ENCODE measurements around the gene ELMOD1.

Gene ELMOD1

DNA sequence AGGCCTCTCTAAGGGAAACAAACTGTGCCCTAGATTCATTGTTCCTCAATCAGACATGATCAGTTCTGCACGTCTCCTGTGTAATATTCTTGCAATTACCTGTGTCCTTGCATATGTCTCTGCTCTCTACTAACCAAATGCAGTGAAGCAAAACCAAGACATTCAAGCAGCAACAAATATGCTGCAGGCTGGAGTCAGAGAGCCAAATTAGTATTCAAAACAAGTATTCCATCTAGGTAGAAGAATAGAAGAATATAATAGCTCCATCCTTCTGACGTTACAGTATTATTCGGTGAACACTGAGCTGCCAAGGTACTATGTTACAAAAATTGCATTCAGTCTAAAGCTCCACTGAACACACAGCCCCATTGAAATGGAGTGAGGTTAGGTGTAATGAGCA, 69.1 kb downstream of the ELMOD1 start:
- TF ChIP-seq ZBTB7A (IDR thresholded peaks at IDR 0.05; ENCODE audit: low read depth), result no peak
- no peak for TF ChIP-seq FOXM1 (IDR thresholded peaks at IDR 0.05; ENCODE audit: borderline replicate concordance, low read depth)
- TF ChIP-seq CREB1 (IDR thresholded peaks at IDR 0.05; ENCODE audit: low read depth), result no peak
- no peak for TF ChIP-seq TEAD4 (IDR thresholded peaks at IDR 0.05)
- TF ChIP-seq EGR1 (IDR thresholded peaks at IDR 0.05), result no peak
- TF ChIP-seq CEBPB (IDR thresholded peaks at IDR 0.05), result no peak
- TF ChIP-seq MAX (IDR thresholded peaks at IDR 0.05), result no peak
- no peak for TF ChIP-seq REST (IDR thresholded peaks at IDR 0.05; ENCODE audit: low read depth)
- TF ChIP-seq, protein P1, sequence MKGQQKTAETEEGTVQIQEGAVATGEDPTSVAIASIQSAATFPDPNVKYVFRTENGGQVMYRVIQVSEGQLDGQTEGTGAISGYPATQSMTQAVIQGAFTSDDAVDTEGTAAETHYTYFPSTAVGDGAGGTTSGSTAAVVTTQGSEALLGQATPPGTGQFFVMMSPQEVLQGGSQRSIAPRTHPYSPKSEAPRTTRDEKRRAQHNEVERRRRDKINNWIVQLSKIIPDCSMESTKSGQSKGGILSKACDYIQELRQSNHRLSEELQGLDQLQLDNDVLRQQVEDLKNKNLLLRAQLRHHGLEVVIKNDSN (IDR thresholded peaks at IDR 0.05), result no peak
- TF ChIP-seq YY1 (IDR thresholded peaks at IDR 0.05; ENCODE audit: low read depth), result no peak
- TF ChIP-seq EP300 (IDR thresholded peaks at IDR 0.05; ENCODE audit: borderline replicate concordance), result no peak
- TF ChIP-seq TAF1 (IDR thresholded peaks at IDR 0.05; ENCODE audit: low read depth), result no peak

- TF ChIP-seq MAX (IDR thresholded peaks at IDR 0.05), result no peak
- no peak for TF ChIP-seq YY1 (IDR thresholded peaks at IDR 0.05; ENCODE audit: low read depth)
- TF ChIP-seq, protein P1 (IDR thresholded peaks at IDR 0.05), result no peak
Measured at GRCh38 chr11:107661656-107662055, 70.7 kb downstream of the ELMOD1 start.

- TF ChIP-seq TAF1 (IDR thresholded peaks at IDR 0.05; ENCODE audit: low read depth) (no peak), CREB1 (IDR thresholded peaks at IDR 0.05; ENCODE audit: low read depth) (no peak), TEAD4 (IDR thresholded peaks at IDR 0.05) (no peak), YY1 (IDR thresholded peaks at IDR 0.05; ENCODE audit: low read depth) (no peak), MAX (IDR thresholded peaks at IDR 0.05) (no peak), CEBPB (IDR thresholded peaks at IDR 0.05) (no peak), FOXM1 (IDR thresholded peaks at IDR 0.05; ENCODE audit: borderline replicate concordance, low read depth) (no peak), RAD21 (IDR thresholded peaks at IDR 0.05; ENCODE audit: low read depth) (no peak), ZBTB7A (IDR thresholded peaks at IDR 0.05; ENCODE audit: low read depth) (no peak), EGR1 (IDR thresholded peaks at IDR 0.05) (no peak), TCF12 (IDR thresholded peaks at IDR 0.05; ENCODE audit: low read depth) (no peak)
- TF ChIP-seq, protein P1 (IDR thresholded peaks at IDR 0.05), result no peak
Measured at GRCh38 chr11:107665018-107665417, 74.1 kb downstream of the ELMOD1 start.

GRCh38 chr11:107666911-107667613, 76.1 kb downstream of the ELMOD1 start:
- no peak for TF ChIP-seq ZBTB7A (IDR thresholded peaks at IDR 0.05; ENCODE audit: low read depth)
- TF ChIP-seq FOXM1 (IDR thresholded peaks at IDR 0.05; ENCODE audit: borderline replicate concordance, low read depth), result no peak
- TF ChIP-seq YY1 (IDR thresholded peaks at IDR 0.05; ENCODE audit: low read depth), result no peak

DNA sequence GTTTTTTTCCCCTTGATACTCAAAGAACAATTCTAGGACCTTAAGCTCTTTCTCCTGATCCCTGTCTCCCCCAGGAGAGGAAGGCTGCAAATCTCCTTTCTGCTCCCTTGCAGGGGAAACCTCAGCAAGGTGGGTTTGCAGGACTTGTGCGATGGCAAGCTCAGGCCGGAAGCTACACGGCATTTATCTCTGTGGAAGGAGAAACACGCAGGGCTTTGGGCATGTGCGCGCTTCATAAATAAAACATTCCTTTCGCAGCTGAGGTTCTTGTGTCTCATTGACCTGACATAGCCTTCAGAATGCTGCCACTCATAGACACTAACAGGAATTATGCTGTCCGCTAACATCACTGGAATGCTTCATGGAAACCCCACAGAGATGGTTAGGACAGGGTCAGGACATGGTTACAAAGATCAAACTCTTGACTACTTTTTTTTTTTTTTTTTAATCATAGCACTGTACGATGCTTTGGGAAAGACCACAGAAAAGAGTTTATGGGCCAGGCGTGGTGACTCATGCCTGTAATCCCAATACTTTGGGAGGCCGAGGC, 78.3 kb downstream of the ELMOD1 start:
- TF ChIP-seq YY1 (IDR thresholded peaks at IDR 0.05; ENCODE audit: low read depth) (no peak), ZBTB7A (IDR thresholded peaks at IDR 0.05; ENCODE audit: low read depth) (no peak), EP300 (IDR thresholded peaks at IDR 0.05; ENCODE audit: borderline replicate concordance) (no peak), TCF12 (IDR thresholded peaks at IDR 0.05; ENCODE audit: low read depth) (no peak)

GRCh38 chr11:107669893-107670601, 79.1 kb downstream of the ELMOD1 start:
- TF ChIP-seq TEAD4 (IDR thresholded peaks at IDR 0.05) (no peak), FOXM1 (IDR thresholded peaks at IDR 0.05; ENCODE audit: borderline replicate concordance, low read depth) (no peak), REST (IDR thresholded peaks at IDR 0.05; ENCODE audit: low read depth) (no peak), MAX (IDR thresholded peaks at IDR 0.05) (no peak), RAD21 (IDR thresholded peaks at IDR 0.05; ENCODE audit: low read depth) (no peak)
